NCI-H82 treated with DMSO at 0.1 percent for 48 hours (cell line): ENCODE data around the gene FAM9C.
"Not testable (repeated sequence)": the region's sequence is repeated elsewhere in the genome, so short reads cannot be mapped to it uniquely, and the experiment has no call there.

Experiments
- DNase-seq: peaks from one replicate; lab custom pipeline; 2025; ENCODE audit not compliant: unreplicated experiment; lab: John Stamatoyannopoulos, UW

Gene FAM9C

DNA sequence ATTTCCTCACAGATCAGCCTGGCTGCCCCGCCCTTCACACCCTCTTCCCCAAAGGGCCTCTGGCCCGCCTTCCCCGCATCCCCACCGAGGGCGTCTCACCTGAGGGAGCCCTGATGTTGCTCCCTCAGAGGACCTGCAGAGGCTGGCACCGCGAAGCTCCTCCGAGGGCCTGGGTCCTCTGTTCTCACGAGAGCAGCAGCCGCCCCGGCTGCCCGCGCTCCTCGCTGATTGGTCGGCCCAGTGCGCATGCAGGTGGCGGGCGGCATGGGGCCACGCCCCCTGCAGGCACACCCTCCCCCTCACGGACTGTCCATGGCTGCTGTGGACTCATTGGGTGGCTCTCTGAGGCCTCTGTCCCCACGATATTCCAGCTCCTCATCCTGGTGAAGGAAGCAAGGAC lies at the start of gene FAM9C:
Gene FAM9C (minus strand): TSS at position 180 of the 400 bp plus-strand sequence. CDS start 831 bp downstream, outside the sequence.
- no peak for DNase-seq

DNA sequence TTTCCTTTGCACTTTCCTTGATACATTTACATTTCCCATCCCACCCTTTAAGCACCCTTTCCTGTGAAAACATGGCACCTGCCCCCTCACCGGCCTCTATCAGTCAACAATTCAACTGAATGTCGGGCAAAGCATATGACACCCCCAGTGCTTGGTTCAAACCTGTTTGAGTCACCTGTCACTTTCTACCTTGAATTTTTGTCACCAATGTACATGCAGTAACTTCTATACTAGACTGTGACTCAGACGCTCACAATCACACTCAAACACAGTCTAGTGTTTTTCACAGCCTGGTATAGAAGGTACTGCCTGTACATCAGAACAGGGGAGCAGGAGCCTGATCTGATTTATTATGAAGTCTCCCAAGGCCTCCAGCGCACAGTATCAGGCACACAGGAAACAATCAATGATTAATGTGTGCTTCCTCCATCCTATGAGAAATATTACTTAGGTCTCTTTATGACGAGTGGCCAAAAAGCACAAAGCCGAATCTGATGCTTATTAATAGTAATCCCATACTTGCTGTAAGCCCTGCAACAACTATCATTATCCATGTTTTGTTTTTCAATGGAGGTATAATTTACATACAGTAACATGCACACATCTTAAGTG lies 49.2 kb upstream of the FAM9C start:
- no peak for DNase-seq

DNA sequence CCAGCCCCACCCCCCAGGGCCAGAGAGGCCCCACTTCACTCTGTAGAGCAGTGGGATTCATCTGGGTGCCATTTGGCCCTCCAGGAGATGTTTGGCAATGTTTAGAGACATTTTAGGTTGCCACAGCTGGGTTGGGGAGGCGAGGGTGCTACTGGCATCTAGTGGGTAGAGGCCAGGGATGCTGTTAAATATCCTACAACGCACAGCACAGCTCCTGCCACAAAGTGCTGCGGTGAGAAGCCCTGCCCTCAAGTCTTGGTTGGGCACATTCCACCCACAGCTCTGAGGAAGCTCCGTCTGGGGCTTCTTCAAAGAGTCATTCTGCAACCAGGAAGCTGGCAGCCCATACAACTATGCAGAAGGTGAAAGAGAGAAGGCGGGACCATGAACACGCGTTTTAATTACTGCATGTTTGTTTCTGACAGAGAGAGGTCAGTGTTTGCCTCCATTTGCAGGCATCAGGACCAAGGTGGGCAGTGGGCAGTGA lies 48.1 kb upstream of the FAM9C start:
- DNase-seq = no peak

DNA sequence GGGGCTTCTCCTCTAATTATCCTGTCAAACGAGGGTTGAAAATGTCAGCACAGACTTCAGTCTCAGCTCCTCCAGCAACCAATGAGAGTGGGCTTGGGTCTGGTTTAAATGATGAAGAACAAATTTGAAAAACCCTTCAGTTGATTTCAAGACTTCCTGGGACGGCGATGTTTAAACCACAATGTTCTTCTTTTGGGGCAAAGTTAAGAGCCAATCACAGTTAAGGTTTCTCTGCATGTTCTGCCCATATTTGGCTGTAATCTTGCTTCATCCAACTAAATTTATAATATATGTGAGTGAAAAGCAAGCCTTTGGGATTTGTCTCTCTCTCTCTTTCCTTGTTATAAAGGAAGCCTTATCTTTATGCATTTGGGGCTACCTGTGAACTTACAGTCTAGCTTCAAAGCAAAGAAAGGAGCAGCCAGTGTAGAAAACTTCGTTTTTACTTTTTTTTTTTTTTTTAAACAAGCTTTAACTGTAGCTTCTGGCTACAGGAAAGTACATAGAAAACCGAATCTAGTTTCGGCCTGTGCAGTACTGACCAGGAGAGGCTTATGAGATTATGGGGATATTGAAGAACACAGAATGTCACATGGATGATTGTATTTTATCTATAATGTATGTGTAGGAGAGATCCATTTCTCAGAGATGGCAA lies 46.8 kb upstream of the FAM9C start:
- DNase-seq = no peak

DNA sequence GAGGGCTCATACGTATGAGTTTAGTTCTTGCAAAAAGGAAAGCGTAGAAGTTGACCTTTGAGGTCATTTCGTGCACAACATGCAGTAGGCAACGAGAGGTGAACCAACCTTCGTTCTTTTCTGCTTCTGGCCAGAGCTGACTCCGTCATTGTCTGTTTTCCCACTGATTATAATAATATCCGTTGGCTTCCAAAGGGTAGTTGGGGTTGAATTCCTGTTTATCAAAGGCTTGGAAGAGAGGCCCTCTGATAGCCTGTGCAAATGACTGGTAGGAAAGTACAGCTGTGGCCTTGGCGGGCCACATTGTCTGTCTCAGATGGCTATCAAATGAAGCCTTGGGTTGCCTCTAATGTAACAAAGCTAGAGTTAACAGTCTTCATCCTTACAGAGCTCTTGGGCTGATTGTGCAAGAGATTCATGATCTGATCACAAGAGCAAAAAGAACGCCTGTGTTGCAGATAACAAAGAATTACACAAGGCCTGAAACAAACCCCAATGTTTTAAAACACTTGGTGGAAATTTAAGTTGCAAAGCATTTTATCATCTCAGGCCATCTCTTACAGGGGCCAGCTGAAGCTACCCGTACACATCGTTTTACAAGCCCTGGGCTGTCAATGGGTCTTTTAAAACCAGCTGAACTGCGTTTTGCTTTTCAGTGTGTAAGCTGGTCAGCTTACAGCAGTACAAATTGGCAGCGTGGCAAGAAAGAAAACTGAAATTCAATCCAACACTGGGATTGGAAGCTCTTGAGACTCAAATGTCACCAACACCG lies 46.1 kb upstream of the FAM9C start:
- no peak for DNase-seq

DNA sequence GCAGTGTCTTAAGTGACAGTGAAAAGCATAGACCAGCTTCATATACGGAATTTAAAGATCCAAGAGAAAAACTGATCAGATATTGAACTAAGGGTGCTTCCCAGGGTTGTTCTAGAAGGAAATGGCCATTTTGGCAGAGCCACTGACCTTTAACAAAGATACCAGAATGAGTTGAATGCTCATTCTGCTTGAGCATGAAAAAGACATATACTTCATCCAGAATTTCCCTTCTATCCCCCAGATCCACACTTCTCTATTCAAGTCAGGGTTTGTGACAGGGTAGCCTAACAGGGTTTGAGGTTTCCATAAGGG lies 45.6 kb upstream of the FAM9C start:
- no peak for DNase-seq

DNA sequence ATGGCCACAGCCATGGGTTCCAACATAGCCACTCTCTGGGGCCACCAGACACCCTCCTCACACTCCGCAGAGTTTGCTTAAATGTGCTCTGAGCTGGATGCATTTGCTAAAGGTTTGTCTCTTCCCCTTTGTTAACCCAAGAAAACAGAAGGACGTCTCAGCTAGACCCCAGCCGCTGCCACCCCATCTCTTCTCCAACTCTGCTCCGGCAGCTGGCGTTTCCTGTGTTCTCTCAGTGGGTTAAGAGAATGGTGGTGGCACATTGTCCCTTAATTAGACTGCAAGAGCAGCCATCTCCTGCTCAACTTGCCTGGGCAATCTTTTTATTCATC lies 43.7 kb upstream of the FAM9C start:
- DNase-seq = no peak

DNA sequence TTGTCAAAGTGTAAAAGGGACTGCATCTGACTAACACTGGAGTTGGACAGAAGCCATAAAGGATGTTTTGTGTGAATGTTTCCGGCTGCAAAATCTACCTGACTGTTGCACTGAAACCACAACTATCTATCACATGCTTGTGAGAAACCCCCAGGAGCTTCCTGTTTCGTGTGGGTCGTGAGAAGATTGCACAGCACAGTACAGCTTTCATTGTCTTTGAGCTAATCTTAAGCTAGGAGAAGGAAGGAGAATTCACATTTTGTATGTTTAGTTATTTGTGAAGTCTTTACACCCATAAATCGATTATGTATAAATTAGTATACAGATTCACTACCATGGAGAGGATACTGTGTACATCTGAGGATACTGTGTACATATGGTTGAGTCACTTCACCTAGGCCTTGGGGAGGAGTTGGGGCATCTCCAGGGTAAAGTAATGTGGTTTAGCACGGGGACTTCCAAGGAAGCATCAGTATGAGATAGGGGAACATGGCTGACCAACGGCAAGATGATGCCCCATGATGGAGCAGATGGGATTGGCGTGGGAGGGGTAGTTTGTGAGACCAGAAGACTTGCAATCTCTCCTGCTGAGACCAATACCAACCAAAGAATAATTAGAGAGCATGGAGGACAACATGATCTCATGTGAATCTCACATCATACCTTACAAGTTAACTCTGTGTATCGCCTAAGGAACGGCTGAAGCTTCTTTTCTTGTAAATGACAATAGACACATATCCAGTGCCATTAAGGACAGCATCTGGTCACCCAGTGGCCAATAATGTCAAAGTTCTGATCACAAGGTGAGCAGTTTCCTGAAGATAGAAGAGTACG lies 43.1 kb upstream of the FAM9C start:
- no peak for DNase-seq

DNA sequence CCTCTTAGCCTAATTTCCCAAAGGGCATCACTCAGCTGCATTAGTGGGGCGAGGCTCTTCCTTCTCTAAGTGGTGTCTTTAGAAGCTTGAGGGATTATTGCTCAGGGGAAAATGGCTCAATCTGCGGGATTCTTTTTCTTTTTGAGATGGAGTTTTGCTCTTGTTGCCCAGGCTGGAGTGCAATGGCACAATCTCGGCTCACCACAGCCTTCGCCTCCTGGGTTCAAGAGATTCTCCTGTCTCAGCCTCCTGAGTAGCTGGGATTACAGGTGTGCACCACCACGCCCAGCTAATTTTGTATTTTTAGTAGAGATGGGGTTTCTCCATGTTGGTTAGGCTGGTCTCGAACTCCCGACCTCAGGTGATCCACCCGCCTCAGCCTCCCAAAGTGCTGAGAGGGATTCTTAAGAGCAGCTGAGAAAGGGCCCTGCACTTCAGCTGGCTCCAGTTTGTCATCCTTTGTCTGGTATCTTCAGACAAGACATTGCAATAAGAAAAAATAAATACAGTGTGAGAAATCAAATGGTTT lies 42.4 kb upstream of the FAM9C start:
- not testable (repeated sequence) for DNase-seq

DNA sequence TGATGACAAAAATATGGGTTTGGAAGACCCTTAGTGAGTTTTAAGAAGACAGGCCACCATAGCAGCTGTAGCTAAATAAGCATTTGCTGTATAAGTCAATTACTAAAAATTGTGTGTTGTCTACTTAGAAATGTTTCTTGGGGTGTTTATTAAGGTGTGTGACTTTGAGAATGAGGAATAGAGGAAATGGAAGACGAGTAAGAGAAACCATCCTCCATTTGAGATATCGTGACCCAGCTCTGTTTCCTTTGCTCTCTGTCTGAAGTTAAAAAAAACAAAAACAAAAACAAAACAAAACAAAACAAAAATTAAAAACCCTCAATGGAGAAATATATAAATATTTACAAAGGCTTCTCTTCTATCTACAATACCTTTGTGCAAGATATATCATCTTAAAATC lies 41.7 kb upstream of the FAM9C start:
- no peak for DNase-seq

DNA sequence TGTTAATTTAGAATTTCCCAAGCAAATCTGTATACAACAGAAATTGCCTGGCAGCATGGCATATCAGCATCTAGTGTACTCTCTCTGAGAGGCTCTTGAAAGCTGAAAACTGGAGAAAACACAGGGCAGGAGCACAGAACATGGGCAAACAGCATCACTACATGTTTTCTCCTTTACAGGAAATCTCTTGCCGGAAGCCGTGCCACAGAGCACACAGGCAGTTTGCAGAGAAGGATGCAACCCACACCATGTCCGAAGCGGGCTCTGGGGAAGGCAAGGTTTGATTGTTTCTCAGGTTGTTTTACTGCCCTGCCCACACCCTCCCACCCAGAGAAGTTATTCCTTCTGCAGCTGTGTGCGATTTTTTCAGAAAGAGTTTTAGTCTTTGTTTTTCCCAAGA lies 41.1 kb upstream of the FAM9C start:
- no peak for DNase-seq

DNA sequence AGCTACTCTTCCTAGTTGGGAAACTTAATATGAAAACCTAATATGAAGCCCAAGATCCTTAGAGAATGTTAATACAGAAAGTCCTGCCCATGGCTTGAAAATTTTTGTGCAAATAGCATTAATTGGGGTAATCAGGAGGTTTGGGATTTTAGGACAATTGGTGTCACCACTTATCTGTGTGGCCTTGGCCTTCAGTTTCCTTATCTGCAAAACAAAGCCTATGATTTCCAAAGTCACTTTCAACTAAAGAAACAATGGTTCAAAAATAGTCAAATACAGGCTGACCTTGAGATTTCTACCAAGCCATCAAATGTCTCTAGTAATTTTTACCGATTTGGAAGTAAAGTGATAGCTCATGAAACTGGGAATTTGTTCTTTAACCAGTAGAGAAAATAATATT lies 40.2 kb upstream of the FAM9C start:
- no peak for DNase-seq

DNA sequence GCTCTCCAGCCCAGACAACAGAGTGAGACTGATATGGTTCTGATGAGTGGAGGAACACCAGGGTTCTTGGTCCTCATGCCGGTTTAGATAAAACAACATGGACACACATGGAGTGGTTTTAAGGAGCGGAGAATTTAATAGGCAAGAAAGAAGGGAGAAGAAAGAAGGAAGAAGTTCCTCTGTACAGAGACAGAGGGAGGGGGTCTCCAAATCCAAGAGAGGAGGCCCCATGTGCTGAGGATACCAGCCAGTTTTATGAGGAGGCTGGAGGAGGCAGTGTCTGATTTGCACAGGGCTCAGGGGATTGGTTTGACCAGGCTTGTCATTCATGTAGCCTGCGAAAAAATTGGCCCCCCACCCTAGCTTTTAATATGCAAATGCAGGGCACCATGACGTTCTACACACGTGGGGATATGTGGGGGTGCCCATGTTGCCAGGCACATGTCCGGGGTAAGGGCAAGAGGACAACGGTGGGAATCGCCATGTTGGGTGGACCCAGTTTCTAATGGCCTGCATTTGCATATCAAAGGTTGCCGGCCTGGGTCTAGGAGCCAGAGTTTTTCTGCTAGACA lies 39.4 kb upstream of the FAM9C start:
- DNase-seq = not testable (repeated sequence)

DNA sequence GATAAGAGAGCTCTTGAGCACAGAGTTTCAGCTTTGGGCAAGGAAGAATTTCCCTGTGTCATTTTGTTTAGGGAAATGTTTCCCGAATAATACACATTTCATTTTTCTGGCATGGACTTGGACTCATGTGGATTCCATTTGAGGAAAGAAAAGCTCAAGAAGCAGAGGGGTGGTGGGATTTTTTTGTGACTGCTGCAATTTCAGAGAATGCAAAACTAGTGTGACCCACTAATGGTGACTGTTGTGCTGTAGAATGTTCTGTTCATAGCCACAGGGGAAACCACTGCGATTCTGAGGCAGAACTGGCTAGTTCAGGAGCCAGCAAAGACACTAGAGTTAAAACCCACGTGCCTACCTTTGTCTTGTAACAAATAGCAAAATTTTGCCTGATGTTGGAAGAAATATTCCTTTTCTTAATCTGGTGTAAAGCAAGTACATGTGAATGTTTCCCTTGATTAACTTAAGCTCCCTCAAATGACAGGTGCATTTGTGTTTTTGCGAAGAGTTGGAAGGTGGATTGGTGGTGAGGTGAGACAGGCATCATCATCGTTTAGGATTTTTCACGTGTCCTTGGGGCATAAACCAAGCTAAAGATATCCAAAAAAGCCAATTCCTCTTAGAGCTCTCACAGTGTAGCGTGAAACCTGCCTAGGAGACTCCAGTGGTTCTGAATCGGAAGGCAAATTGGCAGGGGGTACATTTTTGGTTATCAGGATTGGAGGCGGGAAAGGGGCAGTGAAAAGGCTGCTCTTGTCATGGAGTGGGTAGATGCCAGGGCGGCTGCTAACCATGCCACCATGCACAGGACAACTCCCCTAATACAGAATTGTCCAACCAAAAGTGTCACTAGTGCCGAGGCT lies 38.0 kb upstream of the FAM9C start:
- no peak for DNase-seq

DNA sequence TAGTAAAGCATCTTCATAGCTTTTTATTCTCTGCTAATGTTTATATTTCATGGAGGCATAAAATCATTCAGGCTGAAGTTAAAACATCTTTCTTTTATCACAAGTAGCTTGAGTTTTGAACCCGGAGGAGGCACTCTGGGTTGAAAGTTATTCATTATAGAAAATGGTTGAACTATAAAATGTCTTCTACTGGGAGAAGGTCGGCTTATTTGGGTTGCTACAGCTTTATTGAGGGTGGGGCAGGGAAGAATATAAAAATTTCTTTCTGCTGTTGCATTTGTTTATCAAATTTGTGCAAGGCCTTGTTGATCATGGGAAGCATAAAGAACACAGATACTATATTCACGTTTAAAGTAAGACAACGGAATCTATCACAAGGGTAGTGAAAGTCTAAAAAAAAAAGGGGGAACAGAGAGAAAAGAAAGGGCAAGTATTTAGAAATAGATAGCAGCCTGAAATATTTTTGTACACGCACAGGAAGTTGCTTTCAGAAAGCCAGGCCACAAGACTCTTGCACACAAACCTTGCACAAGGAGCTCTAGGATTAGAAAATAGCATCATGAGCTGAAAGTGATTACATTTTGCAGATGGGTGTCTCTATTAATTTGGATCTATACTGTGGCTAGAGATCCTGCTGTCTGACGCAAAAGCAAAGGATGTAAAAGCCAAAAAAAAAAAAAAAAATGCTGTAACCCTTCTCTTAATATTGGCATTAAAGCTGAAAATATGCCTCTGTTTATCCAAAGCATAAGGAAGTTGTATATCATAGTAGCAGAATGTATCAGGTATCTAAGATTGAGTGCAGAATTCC lies 37.2 kb upstream of the FAM9C start:
- DNase-seq = no peak

DNA sequence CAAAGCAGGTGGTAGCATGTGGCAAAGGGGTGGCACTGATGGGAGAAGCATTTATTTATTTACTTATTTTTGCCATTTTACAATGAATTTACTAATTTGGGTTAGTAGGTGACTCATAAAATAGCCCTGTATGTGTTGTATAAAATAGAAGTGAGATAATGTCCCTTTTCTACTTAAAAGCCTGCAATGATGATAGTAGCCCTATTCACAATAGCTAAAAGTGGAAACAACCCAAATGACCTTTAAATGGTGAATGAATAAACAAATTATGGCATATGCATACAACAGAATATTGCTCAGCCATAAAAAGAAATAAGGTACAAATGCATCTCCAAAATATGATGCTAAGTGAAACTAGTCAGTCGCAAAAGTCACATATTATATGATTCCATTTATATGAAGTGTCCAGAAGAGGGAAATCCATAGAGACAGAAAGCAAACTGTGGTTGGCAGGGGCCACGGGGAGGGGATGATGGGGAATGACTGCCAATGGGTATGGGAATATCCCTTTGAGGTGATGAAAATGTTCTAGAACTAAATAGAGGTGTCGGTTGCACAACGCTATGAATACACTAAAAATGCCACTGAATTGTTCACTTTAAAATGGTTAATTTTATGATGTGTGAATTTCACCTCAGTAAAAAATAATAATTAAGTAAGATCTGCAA lies 35.8 kb upstream of the FAM9C start:
- DNase-seq = no peak

DNA sequence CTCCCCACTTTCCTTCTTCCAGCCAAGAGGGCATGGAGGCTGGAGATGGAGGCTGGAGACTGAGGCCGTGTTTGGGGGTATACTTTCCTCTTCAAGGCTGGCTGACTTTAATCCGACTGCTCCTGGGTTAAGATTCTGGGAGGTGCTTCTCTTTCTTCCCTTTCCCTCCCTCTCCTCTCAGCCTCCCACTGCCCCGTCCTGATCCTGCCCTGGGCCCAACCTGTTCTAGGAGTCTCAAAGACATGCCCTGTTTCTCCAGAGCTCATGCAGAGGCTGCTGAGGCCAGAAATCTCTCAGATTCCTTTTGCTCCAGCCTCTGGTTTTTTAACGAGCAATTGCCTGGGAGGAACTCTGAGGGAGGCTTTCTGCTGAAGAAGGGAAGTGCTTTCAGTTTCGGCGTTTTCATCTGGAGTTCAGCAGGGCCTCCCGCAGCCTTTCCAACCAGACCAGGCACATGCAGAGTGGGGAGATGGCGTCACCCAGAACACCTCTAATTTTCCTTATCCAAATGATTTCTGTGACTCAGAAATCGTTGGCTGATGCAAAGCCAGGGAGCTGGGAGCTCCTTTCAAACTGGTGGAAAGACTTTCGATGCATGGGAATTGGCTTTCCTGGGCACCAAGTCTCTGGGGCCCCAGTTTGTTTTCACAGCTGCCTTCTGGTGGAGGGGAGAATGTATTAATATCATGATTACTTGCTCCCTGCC lies 34.5 kb upstream of the FAM9C start:
- no peak for DNase-seq

DNA sequence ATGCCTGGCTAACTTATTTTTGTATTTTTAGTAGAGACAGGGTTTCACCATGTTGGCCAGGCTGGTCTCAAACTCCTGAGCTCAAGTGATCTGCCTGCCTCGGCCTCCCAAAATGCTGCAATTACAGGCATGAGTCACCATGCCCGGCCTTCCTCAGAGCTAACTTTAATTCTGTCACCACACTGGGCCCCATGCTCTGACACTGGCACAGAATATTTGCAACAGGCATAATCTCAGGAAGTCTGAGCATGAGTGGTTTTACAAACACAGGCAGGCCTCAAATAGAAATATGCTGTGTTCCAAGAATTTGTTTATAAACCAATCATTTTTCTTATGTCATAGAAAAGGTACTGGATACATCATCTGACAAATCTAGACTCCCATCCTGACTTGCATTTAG lies 32.7 kb upstream of the FAM9C start:
- no peak for DNase-seq
